Astrocyte (in vitro differentiated cells and primary cell): ENCODE results near the gene TRIM44.

Experiments used
- CTCF ChIP-seq: IDR thresholded peaks from 2 replicates; pipeline ENCODE4 v1.5.1; 2011; ENCODE audit warnings: low read depth, mild to moderate bottlenecking, inconsistent platforms, low read length, moderate library complexity; ENCODE audit not compliant: insufficient read depth
- EZH2 ChIP-seq: IDR thresholded peaks from 2 replicates; pipeline ENCODE4 v1.6.1; 2012; ENCODE audit warnings: mild to moderate bottlenecking, low read length, inconsistent platforms; ENCODE audit not compliant: insufficient read depth

GRCh38 chr11:35750315-35750714 is 87.7 kb downstream of the TRIM44 start:
- TF ChIP-seq CTCF (no peak), EZH2 (no peak)
